GM18907 (cell line): ENCODE measurements around the gene UPK3A.
"Not testable (repeated sequence)": the region's sequence is repeated elsewhere in the genome, so short reads cannot be mapped to it uniquely, and the experiment has no call there.

Source experiments
- ATAC-seq: cut with Tn5 transposase; IDR thresholded peaks from one replicate; pipeline ENCODE4 v1.9.1; 2021; ENCODE audit warnings: mild to moderate bottlenecking, moderate library complexity; ENCODE audit not compliant: unreplicated experiment

The UPK3A gene

GRCh38 chr22:45324311-45324711, 39.6 kb downstream of the UPK3A start:
- ATAC-seq, result no peak

GRCh38 chr22:45328261-45328660, 43.5 kb downstream of the UPK3A start:
- ATAC-seq, result not testable (repeated sequence)

GRCh38 chr22:45328822-45329529, 44.2 kb downstream of the UPK3A start:
- no peak for ATAC-seq

GRCh38 chr22:45329530-45329936, 44.8 kb downstream of the UPK3A start:
- ATAC-seq, result no peak

GRCh38 chr22:45330548-45330947, 45.8 kb downstream of the UPK3A start:
- no peak for ATAC-seq

GRCh38 chr22:45331486-45331885, 46.7 kb downstream of the UPK3A start:
- ATAC-seq, result no peak

GRCh38 chr22:45332001-45332400, 47.3 kb downstream of the UPK3A start:
- ATAC-seq, result no peak

- no peak for ATAC-seq
Measured at GRCh38 chr22:45334068-45334467, 49.3 kb downstream of the UPK3A start.

GRCh38 chr22:45334528-45334927, 49.8 kb downstream of the UPK3A start:
- ATAC-seq, result no peak

GRCh38 chr22:45335021-45335818, 50.5 kb downstream of the UPK3A start:
- ATAC-seq, result no peak

- no peak for ATAC-seq
Measured at GRCh38 chr22:45335854-45336522, 51.2 kb downstream of the UPK3A start.

GRCh38 chr22:45336971-45337431, 52.3 kb downstream of the UPK3A start:
- ATAC-seq, result no peak

GRCh38 chr22:45337536-45337935, 52.8 kb downstream of the UPK3A start:
- no peak for ATAC-seq

GRCh38 chr22:45338795-45339194, 54.0 kb downstream of the UPK3A start:
- no peak for ATAC-seq

GRCh38 chr22:45340323-45340722, 55.6 kb downstream of the UPK3A start:
- no peak for ATAC-seq

- no peak for ATAC-seq
Measured at GRCh38 chr22:45341498-45341897, 56.7 kb downstream of the UPK3A start.

GRCh38 chr22:45343143-45343542, 58.4 kb downstream of the UPK3A start:
- no peak for ATAC-seq

GRCh38 chr22:45344334-45344733, 59.6 kb downstream of the UPK3A start:
- ATAC-seq, result no peak
